Breast epithelium (tissue), 4 donors: ENCODE data around the gene CAMK2B. TPM values are rescaled to one million over a fixed set of nuclear protein-coding genes. Genes with fewer than 3 reads are reported as not detected.

ENCODE experiments used
- DNase-seq, 2 donors: peaks; one replicate each; pipeline ENCODE4 v3.0.0-alpha.2; 2019; ENCODE audit warnings: low spot score in 2 of 2
- H3K27ac ChIP-seq, 2 donors: fragments of 200-600 bp; sonication (generic) in 1 of 2; one replicate each; pipeline ENCODE4 v1.5.1; 2016 to 2019; ENCODE audit warnings: mild to moderate bottlenecking in 1 of 2
- H3K27me3 ChIP-seq, 2 donors: fragments of 200-600 bp; sonication (generic) in 1 of 2; one replicate each; pipeline versions ENCODE4 v1.5.1 to v1.6.0; 2017 to 2019; ENCODE audit warnings: control low read depth in 1 of 2, mild to moderate bottlenecking in 1 of 2
- H3K36me3 ChIP-seq: fragments of 200-600 bp; one replicate; pipeline ENCODE4 v1.5.1; 2019
- H3K4me1 ChIP-seq, 2 donors: fragments of 200-600 bp; sonication (generic); one replicate each; pipeline ENCODE4 v1.5.1; 2016 to 2019; ENCODE audit warnings: control low read depth in 1 of 2
- H3K4me3 ChIP-seq, 3 donors: fragments of 200-600 bp; sonication (generic); 1 replicate in 2 of 3; 2 replicates in 1 of 3; pipeline ENCODE4 v1.5.1; 2016 to 2019; ENCODE audit warnings: mild to moderate bottlenecking in 3 of 3, moderate library complexity in 2 of 3
- H3K9me3 ChIP-seq, 2 donors: fragments of 200-600 bp; sonication (generic) in 1 of 2; one replicate each; pipeline ENCODE4 v1.5.1; 2016 to 2019; ENCODE audit warnings: control low read depth in 1 of 2
- POLR2A ChIP-seq: fragments of 450-650 bp; IDR thresholded peaks from one replicate; pipeline ENCODE4 v1.6.1; 2016; ENCODE audit warnings: antibody characterized with exemption, mild to moderate bottlenecking, moderate library complexity
- POLR2AphosphoS5 ChIP-seq, 3 donors: sonication (generic); formaldehyde crosslinking; IDR thresholded peaks; one replicate each; pipeline ENCODE4 v1.6.1; 2017; ENCODE audit warnings: antibody characterized with exemption in 3 of 3
- intact Hi-C: fragments of 100-400 bp; cut with DNase I; formaldehyde crosslinking; loops from one replicate; pipeline ENCODE4 v1.15.1; 2023; ENCODE audit warnings: low total_unique reads
- total RNA-seq, 3 donors: library from RNA; depleted of rRNA; stranded (reverse); fragments of >200 nt; gene quantifications; one replicate each; pipeline ENCODE4 v1.1.0, GENCODE V29; 2016
- TF ChIP-seq, protein P1 (sequence below), 3 donors: fragments of 450-650 bp; IDR thresholded peaks; one replicate each; pipeline ENCODE4 v1.5.1; 2016 to 2017; ENCODE audit warnings: antibody characterized with exemption in 3 of 3, mild to moderate bottlenecking in 3 of 3, moderate library complexity in 3 of 3

Gene CAMK2B
- total RNA-seq, 3 donors from 2014 or later, result 2.0 to 9.2 TPM; not detected in 1

DNA sequence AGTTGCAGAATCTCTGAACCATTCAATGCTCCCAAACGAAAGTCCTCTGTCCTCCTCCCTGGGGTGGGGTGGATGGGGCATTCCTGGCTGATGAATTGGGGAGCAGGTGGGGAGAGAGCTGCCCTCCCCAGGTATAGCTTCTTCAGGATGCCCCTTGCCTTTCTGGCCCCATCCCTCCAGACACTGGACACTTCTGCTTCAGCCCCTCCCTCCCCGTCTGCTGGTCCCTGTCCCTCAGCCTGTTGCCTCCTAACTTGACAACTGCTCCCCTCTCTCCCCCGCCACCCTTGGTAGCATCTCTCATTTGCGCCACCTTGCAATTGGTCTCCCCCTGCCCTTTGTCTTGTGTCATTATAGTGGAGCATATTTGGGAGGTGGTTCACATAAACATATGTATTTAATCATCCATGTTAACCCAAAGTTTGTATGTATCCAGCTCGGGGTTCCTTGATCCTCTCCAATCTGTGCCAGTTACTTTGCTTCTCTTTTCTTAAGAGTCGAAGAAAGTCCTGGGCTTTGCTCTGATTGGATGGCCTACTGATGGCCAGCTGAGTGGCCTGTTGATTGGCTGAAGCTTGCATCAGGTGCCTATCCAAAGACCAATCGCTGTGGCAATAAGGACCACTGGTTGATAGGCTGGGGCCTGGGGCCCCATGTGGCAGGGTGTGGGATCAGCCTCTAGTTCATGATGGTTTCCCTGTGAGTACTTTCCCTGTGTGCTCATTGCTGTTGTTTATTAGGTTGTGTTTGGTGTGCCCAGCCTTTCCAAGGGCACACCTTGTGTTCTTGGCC, 132.2 kb downstream of the CAMK2B start:
- no peak overlapping the region for H3K4me3 ChIP-seq
- TF ChIP-seq POLR2A, result no peak
- TF ChIP-seq, protein P1, sequence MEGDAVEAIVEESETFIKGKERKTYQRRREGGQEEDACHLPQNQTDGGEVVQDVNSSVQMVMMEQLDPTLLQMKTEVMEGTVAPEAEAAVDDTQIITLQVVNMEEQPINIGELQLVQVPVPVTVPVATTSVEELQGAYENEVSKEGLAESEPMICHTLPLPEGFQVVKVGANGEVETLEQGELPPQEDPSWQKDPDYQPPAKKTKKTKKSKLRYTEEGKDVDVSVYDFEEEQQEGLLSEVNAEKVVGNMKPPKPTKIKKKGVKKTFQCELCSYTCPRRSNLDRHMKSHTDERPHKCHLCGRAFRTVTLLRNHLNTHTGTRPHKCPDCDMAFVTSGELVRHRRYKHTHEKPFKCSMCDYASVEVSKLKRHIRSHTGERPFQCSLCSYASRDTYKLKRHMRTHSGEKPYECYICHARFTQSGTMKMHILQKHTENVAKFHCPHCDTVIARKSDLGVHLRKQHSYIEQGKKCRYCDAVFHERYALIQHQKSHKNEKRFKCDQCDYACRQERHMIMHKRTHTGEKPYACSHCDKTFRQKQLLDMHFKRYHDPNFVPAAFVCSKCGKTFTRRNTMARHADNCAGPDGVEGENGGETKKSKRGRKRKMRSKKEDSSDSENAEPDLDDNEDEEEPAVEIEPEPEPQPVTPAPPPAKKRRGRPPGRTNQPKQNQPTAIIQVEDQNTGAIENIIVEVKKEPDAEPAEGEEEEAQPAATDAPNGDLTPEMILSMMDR (IDR thresholded peaks at IDR 0.05), result no peak
- no peak for TF ChIP-seq POLR2AphosphoS5 (IDR thresholded peaks at IDR 0.05)
- DNase-seq, result no peak
- intact Hi-C loops, result no loop called here
- H3K36me3 ChIP-seq, result no peaks in the 10 kb centered on the region
- H3K9me3 ChIP-seq, result no peaks in the 10 kb centered on the region
- peaks cover 0 to 5% of the 10 kb centered on the region in 2 donors for H3K27me3 ChIP-seq
- H3K4me1 ChIP-seq, result no peaks in the 10 kb centered on the region
- no peak overlapping the region for H3K27ac ChIP-seq

DNA sequence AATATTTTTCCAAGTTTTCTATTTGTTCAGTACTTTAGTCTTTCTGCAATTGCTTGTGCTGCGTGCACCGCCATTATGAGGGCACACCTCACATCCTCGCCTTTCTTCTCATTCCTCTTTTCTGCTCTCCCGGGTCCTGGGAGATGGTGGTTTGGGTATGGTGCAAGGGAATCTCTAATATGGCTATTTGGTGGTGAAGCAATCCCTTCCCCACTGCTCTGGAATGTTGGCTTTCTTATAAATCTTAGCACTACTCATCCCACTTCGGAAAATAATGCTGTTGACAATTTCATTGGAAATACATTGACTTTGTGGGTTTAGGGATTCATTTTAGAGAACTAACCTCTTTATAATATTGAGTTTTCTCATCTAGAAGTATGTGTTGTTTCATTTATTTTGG, 134.2 kb downstream of the CAMK2B start:
- no peak for TF ChIP-seq POLR2A
- no peak for TF ChIP-seq POLR2AphosphoS5 (IDR thresholded peaks at IDR 0.05)
- TF ChIP-seq, protein P1 (IDR thresholded peaks at IDR 0.05), result no peak
- Histone ChIP-seq H3K27ac (no peak overlapping the region), H3K36me3 (no peaks in the 10 kb centered on the region), H3K4me1 (no peaks in the 10 kb centered on the region), H3K9me3 (no peaks in the 10 kb centered on the region), H3K4me3 (no peak overlapping the region), H3K27me3 (peaks cover 0 to 5% of the 10 kb centered on the region in 2 donors)
- no peak for DNase-seq
- intact Hi-C loops, result no loop called here

DNA sequence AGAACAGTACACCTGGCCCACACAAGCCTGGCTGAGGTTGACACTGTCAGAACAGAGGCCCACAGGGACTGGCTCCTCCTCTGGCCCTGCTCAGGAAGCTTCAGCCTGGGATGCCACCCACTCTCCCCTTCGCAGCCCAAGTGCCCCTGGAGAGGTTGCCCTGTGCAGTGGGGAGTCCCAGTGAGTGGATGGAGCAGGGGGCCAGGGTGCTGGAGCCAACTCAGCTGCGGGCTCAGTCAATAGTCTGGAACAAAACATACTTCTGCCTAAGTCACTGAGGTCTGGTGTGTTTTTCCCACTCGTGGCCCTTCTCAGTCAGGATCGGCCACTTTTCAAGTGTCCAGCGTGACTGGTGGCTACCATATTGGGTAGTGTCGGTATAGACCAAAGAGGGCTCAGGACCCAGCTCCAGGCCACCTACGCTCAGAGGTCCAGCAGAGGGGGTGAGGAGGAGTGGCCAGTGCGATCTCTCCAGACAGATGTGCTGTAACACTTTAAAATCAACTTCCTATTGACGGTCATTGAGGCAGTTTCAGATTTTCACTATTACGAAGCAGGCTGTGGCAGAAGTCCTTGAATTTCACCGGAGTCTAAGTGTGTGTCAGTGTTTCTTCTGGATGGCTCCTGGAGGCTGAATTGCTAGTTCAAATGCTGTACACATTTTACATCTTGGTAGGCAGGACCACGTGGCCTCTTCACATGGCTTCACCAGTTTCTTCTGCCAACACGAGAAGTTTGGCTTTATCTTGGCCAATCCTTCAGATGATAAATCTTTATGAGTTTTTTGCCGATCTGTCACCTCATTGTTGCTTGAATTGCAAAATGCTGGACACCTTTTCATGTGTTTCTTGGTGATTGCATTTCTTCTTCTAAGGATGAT, 135.2 kb downstream of the CAMK2B start:
- intact Hi-C loops, result no loop called here
- H3K9me3 ChIP-seq, result no peaks in the 10 kb centered on the region

DNA sequence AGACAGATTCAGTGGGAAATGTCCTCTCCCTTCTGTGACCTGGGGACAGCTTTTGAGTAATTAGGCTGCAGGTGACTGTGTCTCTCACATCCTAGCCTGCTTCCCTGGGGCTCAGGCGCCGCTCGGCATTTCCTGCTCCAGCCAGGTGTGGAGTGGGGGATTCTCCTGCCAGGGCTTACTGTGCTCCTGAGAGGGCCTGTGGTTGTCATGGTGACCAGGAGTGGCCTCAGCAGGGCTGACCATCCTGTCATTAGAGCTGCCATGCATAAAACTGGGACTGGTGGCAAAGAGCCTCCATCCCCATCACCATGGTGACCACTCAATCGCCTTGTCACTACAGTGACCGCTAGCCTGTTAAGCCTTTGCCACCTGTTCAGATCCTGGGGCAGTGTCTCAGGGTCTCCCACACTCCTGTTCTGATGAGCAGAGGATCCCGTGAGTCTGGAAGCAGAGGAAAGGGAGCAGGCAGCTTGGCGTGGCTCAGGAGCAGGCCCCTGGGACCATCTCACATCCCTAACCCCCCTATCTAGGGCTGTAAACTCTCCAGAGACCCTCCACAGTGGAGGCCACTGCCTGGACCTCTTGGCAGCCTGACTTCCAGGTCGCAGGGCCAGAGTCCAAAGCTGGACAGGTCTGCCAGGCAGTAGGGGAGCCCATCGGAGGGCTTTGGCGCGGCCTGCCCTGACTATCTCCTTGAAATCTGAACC, 136.0 kb downstream of the CAMK2B start, which contains the start of gene GCK:
Gene GCK, minus strand, starts transcription at position 154 of the 707 bp plus-strand sequence. CDS start 486 bp downstream, outside the sequence.
- Histone ChIP-seq H3K27me3 (peaks cover 0 to 5% of the 10 kb centered on the region in 2 donors), H3K4me3 (no peak within 1 kb of the TSS), H3K4me1 (no peaks in the 10 kb centered on the region), H3K9me3 (no peaks in the 10 kb centered on the region), H3K36me3 (no peaks in the 10 kb centered on the region), H3K27ac (no peak within 1 kb of the TSS)
- DNase-seq, result no peak
- intact Hi-C loops, result no loop called here
- TF ChIP-seq POLR2AphosphoS5 (IDR thresholded peaks at IDR 0.05) (no peak), POLR2A (no peak)
- TF ChIP-seq, protein P1 (IDR thresholded peaks at IDR 0.05), result no peak

More for the DNA sequence above, 135.2 kb downstream of the CAMK2B start:
- Histone ChIP-seq H3K27ac (no peak overlapping the region), H3K4me3 (no peak overlapping the region), H3K4me1 (no peaks in the 10 kb centered on the region), H3K36me3 (no peaks in the 10 kb centered on the region), H3K27me3 (peaks cover 0 to 5% of the 10 kb centered on the region in 2 donors)
- no peak for TF ChIP-seq POLR2A
- TF ChIP-seq, protein P1 (IDR thresholded peaks at IDR 0.05), result no peak
- no peak for TF ChIP-seq POLR2AphosphoS5 (IDR thresholded peaks at IDR 0.05)
- no peak for DNase-seq
